Thoracic aorta (tissue), 2 donors: ENCODE results near the gene ZNF620. TPM values are rescaled to one million over a fixed set of nuclear protein-coding genes. Genes with fewer than 3 reads are reported as not detected.

Experiments used
- ATAC-seq: fragments of 150-250 bp; one replicate; pipeline ENCODE4 v1.8.0; 2017; ENCODE audit warnings: low read depth; ENCODE audit not compliant: insufficient number of reproducible peaks, low FRiP score
- DNase-seq: peaks from one replicate; pipeline ENCODE4 v3.0.0-alpha.2; 2020; ENCODE audit warnings: low spot score
- H3K27ac ChIP-seq, 2 donors: fragments of 200-600 bp; sonication (generic); 1 replicate in 1 of 2; 2 replicates in 1 of 2; pipeline ENCODE4 v1.5.1; 2016; ENCODE audit warnings: mild to moderate bottlenecking in 2 of 2, moderate library complexity in 2 of 2
- H3K27me3 ChIP-seq: fragments of 200-600 bp; sonication (generic); replicated peaks from 2 replicates; pipeline ENCODE4 v1.6.0; 2016; ENCODE audit warnings: mild to moderate bottlenecking; ENCODE audit not compliant: insufficient read depth
- H3K36me3 ChIP-seq: fragments of 200-600 bp; sonication (generic); one replicate; pipeline ENCODE4 v1.5.1; 2016
- H3K4me1 ChIP-seq, 2 donors: fragments of 200-600 bp; sonication (generic); 1 replicate in 1 of 2; 2 replicates in 1 of 2; pipeline versions ENCODE4 v1.5.1 to v1.6.0; 2016; ENCODE audit warnings: low read depth in 2 of 2, mild to moderate bottlenecking in 1 of 2; ENCODE audit not compliant: control insufficient read depth in 1 of 2
- H3K4me3 ChIP-seq: fragments of 200-600 bp; sonication (generic); 2 replicates; pipeline ENCODE4 v1.5.1; 2016; ENCODE audit warnings: mild to moderate bottlenecking
- H3K9me3 ChIP-seq: fragments of 200-600 bp; sonication (generic); 2 replicates; pipeline ENCODE4 v1.5.1; 2016
- CTCF ChIP-seq: fragments of 200-600 bp; sonication (generic); IDR thresholded peaks from one replicate; pipeline ENCODE4 v1.5.1; 2019; ENCODE audit warnings: antibody characterized with exemption
- total RNA-seq, 2 donors: library from RNA; depleted of rRNA; stranded (reverse); fragments of >200 nt; gene quantifications; one replicate each; pipeline versions ENCODE4 v1.1.0 to v1.2.3, GENCODE V29; 2016

The ZNF620 gene
- total RNA-seq, 2 donors from 2014 or later = 2.8 to 3.1 TPM

- TF ChIP-seq CTCF = no peak
- Histone ChIP-seq H3K4me1 (no peaks in the 10 kb centered on the region), H3K27ac (no peak overlapping the region), H3K27me3 (no peaks in the 10 kb centered on the region), H3K36me3 (no peaks in the 10 kb centered on the region), H3K4me3 (no peak overlapping the region), H3K9me3 (no peaks in the 10 kb centered on the region)
- DNase-seq (no peak), ATAC-seq (no peak)
Observed at GRCh38 chr3:40566694-40567093, 60.9 kb downstream of the ZNF620 start.

Other genes with a start within 250 kb of the ZNF620 start
- gene EIF1B, start 196.3 kb upstream of the ZNF620 start, total RNA-seq = 10 to 100 TPM; 15.0 to 38.2 TPM
- gene ENTPD3, start 118.9 kb upstream of the ZNF620 start, total RNA-seq = 1 to 10 TPM in 1 of 2 donors, not detected in 1; 3.0 TPM
- gene RPL14, start 48.7 kb upstream of the ZNF620 start, total RNA-seq = 100 to 1,000 TPM; 145 to 291 TPM
- 1 to 10 TPM; 3.8 to 4.0 TPM for gene ZNF619, start 28.9 kb upstream of the ZNF620 start, total RNA-seq
- gene ZNF621, start 18.9 kb downstream of the ZNF620 start, total RNA-seq = 10 to 100 TPM; 27.1 to 35.6 TPM